Activated naive CD4-positive, alpha-beta T cell (primary cell): Measurements from ENCODE around the gene ANKZF1.

Experiments used
- DNase-seq, 4 experiments: peaks; one replicate each; lab custom pipeline; 2025; lab: John Stamatoyannopoulos, UW

The ANKZF1 gene

GRCh38 chr2:219228041-219228910, 1.3 kb upstream of the ANKZF1 start:
- no peak for DNase-seq

- no peak for DNase-seq
These were observed 698 bp upstream of the ANKZF1 start for GRCh38 chr2:219228911-219229304.

GRCh38 chr2:219230059-219230540, 494 bp downstream of the ANKZF1 start:
- DNase-seq: peak in 1 of 4 experiments; percentile 13

DNA sequence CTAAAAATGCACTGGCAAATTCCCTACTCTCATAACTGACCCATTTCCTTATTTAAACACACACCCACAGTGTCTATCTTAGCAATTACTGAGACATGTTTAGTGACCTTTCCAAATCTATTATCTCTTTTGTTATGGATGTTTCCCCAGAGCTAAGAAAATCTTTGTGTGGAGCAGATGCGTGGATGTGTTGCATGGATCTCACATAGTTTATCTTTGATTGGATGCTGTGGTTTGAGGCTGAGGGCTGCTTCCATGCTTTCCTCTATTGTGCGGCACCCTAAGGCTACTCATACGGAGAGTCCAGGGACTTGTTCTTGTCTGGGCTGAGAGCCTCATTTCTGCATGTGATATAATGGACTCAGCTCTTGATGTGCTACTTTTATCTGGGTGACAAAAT, 4.7 kb downstream of the ANKZF1 start:
- DNase-seq: no peak

- DNase-seq: no peak
These were observed 13.7 kb downstream of the ANKZF1 start for GRCh38 chr2:219243291-219243761.

DNA sequence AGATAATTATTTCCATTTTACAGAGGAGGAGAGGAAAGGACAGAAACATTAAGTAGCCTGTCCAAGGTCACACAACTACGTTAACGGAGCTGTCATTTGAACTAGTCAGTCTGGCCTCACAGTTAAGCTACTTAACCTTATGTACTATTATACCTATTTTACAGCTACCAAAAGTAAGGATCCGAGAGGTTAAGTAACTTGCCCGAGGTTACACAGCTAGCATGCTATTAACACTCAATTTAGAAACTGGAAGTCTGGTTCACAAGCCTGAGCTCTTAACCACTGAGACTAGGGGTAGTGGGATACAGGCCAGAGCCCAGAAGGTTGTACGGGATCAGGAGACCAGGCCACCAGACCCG, 15.2 kb downstream of the ANKZF1 start:
- DNase-seq: no peak

DNA sequence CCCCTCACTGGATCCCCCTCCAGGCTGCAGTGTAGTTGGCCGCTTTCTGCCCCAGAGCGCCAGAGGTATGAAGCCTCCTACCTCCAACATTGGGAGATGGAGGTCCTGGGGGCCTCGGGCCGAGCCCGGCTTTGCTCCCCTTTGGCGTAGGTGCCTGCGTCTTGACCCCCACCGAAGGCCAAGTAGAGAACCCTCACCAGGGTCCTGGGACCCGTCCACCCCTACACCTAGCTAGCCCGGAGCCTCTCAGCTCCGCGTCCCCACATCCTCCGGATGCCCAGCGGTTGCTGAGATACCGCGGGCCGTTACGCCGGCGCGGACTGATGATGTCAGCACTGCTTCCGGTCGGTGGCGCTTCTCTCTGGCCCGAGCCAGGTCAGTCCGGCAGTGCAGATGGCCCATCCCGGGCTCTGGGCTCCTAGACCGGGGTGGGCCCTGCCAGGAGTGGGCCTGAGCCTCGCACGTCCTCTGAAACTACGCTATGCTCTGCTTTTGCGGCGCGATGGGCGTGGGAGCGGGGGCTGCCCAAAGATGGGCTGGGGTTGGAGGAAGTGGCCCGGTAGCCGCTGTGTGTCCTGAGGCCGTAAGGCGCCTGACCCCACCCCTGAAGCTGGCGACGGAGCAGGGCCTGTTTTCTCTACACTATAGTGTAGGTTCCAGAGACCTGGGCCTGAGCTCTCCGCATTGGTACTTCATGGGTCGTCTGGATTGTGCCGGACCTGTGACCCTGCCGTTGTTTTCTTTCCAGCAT, 15.7 kb downstream of the ANKZF1 start, which contains the start of the genes GLB1L and STK16:
Gene GLB1L, minus strand, starts transcription at position 297 of the 751 bp plus-strand sequence. CDS start 1,871 bp downstream, outside the sequence.
Gene STK16, plus strand, starts transcription at position 332 of the 751 bp plus-strand sequence. CDS start 521 bp downstream, outside the sequence.
- peak; percentile 76 to 80 (median 78) for DNase-seq

- no peak for DNase-seq
These were observed 16.3 kb downstream of the ANKZF1 start for GRCh38 chr2:219245899-219246230.

DNA sequence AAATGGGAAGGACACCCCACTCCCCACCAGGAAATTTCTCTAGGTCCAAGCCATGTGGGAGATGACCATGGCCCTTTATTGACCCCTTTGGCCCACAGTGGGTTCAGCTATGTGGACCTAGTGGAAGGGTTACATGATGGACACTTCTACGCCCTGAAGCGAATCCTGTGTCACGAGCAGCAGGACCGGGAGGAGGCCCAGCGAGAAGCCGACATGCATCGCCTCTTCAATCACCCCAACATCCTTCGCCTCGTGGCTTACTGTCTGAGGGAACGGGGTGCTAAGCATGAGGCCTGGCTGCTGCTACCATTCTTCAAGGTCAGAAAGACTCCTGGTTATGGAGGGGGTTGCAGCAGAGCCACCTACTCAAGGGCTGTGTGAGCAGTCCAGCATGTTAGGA, 17.0 kb downstream of the ANKZF1 start:
- DNase-seq: no peak

- DNase-seq: peak in 1 of 4 experiments; percentile 26
These were observed 18.4 kb downstream of the ANKZF1 start for GRCh38 chr2:219247678-219248642.

DNA sequence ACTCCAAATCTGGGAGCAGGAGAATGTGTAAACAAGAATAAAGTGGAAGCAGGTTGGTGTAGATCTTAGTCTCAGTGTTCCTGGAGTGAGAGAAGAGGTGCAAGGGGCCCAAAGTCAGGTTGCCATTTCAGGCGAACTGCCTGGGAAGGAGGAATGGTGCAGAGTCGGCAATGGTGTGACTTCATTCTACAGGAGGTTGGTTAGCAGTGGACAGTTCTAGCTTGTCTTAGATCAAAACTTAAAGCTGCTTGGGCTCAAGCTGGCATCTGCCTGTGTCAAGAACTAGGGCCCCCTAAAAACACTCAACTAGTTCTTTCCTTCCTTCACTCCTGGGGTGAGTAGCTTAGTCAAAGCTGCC, 19.2 kb downstream of the ANKZF1 start:
- no peak for DNase-seq

DNA sequence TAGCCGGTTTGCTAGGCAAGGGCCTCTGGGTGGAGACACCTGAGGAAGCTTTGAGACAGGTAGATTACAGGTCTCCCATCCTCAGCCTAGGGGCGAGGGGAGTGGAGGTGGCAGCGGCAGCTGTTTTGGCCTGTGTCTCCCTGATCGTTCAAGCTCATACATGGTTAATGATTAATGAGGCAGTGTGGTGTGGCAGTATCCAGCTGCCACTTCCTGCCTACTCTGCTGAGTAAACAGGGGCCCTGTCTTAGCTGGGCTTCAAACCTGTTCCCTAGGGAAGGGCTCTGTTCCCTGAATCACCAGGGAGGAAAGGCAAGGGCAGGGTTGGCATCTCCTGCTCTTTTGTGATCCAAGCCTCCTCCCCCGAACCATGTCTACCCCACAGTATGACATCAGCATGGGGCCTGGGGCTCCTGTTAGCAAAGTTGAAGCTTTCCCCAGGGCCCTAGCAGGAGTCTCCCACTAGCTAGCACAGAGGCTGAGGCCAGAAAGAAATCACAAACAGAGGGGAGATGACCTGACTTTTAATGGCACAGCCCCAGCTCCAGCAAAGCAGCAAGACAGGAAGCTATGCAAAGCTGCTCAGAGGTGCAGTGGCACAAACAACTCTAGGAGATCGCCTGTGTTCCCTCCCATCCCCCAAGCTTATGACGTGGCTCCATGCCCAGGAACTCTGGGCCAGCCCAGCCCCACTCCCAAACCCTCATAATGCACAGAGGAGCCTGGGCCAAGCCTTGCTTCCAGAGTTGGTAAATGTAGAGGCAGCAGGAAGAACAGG, 19.8 kb downstream of the ANKZF1 start:
- peak in 2 of 4 experiments; percentile 10 to 20 for DNase-seq

DNA sequence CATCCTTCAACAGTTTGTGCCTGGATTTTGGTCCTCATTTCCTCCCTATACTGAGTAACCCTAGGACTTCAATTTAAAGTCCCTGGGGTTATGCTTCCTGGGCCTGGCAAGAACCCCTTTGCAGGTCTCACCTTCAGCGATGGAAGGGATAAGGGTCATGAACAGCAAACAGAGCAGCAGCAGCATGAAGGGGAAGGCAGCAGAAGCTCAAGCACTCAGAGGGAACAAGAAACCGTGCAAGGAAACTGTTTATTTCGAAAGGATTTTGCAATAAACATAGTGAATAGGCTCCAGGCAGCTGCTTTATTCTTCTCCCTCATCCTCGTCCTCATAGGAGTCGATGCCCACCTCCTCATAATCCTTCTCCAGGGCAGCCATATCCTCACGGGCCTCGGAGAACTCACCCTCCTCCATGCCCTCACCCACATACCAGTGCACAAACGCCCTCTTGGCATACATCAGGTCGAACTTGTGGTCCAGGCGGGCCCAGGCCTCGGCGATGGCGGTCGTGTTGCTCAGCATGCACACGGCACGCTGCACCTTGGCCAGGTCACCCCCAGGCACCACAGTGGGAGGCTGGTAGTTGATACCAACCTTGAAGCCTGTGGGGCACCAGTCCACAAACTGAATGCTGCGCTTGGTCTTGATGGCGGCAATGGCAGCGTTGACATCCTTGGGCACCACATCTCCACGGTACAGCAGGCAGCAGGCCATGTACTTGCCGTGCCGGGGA, 20.6 kb downstream of the ANKZF1 start:
- no peak for DNase-seq

DNA sequence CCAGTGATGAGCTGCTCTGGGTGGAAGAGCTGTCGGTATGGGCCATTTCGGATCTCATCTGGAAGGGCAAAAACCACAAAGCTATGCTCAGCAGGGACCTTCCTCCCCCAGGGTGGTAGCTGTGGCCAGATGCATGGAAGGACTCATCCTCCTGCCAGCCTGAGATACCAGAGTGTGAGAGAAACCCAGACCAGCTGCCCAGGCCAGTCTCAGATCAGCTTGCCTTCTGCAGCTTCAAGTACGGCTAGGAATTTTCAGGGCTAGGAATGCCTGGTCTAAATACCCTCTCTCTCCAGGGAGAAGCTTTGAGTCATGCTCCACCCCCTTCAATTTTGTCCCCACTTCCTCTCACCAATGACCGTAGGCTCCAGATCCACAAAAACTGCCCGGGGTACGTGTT, 22.1 kb downstream of the ANKZF1 start:
- no peak for DNase-seq

DNA sequence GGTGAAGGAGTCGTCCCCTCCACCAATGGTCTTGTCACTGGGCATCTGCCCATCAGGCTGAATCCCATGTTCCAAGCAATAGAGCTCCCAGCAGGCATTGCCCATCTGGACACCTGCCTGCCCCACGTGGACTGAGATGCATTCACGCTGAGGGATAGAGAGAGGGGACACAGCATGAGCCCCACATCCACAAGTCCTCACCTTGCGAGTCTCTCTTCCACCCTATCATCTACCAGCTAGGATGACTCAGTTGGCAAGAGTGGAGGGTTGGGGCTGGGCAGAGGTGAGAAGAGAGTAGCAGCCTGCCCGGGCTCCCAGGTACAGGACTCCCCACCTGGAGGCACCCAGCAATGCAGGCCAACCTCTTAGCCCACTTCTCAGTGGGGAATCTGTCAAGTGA, 22.5 kb downstream of the ANKZF1 start:
- peak in 1 of 4 experiments; percentile 12 for DNase-seq

- DNase-seq: peak in 1 of 4 experiments; percentile 39
These were observed 22.9 kb downstream of the ANKZF1 start for GRCh38 chr2:219252570-219252899.

GRCh38 chr2:219252900-219253752, 23.5 kb downstream of the ANKZF1 start, which contains the start of gene TUBA4B:
TSS of gene TUBA4B (plus strand) at chr2:219253243. CDS start at chr2:219253408, 165 bp downstream.
- peak in 2 of 4 experiments; percentile 22 to 39 for DNase-seq

- peak; percentile 74 to 94 (median 82) for DNase-seq
These were observed 24.4 kb downstream of the ANKZF1 start, which contains the start of gene TUBA4A for GRCh38 chr2:219253753-219254589. TSS of gene TUBA4A (minus strand) at chr2:219253918. CDS start at chr2:219253858, 60 bp downstream.
